Spinal cord (tissue), 10 donors: ENCODE results near the gene PHKG2. TPM values are rescaled to one million over a fixed set of nuclear protein-coding genes. Genes with fewer than 3 reads are reported as not detected.

Source experiments
- DNase-seq, 6 donors: peaks; one replicate each; pipeline versions ENCODE4 v3.0.0 to v3.0.0-alpha.2; 2013 to 2015; ENCODE audit warnings: low spot score in 6 of 6, low read depth in 4 of 6
- H3K27ac ChIP-seq: one replicate; pipeline ENCODE4 v1.5.1; 2013; ENCODE audit warnings: low read depth, low read length, control low read depth
- H3K27me3 ChIP-seq: one replicate; pipeline ENCODE4 v1.6.1; 2013; ENCODE audit warnings: low read length; ENCODE audit not compliant: control insufficient read depth, insufficient read depth
- H3K36me3 ChIP-seq: one replicate; pipeline ENCODE4 v1.6.1; 2013; ENCODE audit warnings: low read length; ENCODE audit not compliant: control insufficient read depth, insufficient read depth
- H3K4me1 ChIP-seq: one replicate; pipeline ENCODE4 v1.6.1; 2013; ENCODE audit warnings: low read length; ENCODE audit not compliant: control insufficient read depth, insufficient read depth
- H3K4me3 ChIP-seq: one replicate; pipeline ENCODE4 v1.5.1; 2013; ENCODE audit warnings: low read depth, low read length, control low read depth
- H3K9me3 ChIP-seq: one replicate; pipeline ENCODE4 v1.6.1; 2013; ENCODE audit warnings: low read length; ENCODE audit not compliant: control insufficient read depth, insufficient read depth
- WGBS: methylation state at CpG from one replicate; pipeline ENCODE4 v1.1.5; 2013; ENCODE audit warnings: missing lambda C conversion rate; ENCODE audit not compliant: insufficient coverage; 5-methylcytosine and 5-hydroxymethylcytosine counted together
- polyA plus RNA-seq, 2 donors: library from polyadenylated mRNA; unstranded; fragments of 120-200 nt; gene quantifications; one replicate each; pipeline ENCODE4 v1.2.1, GENCODE V29; 2013; ENCODE audit not compliant: insufficient read length in 2 of 2
- total RNA-seq, 2 donors: library from RNA; depleted of rRNA in 1 of 2; stranded (reverse); fragments of 120-200 nt in 1 of 2; fragments of >200 nt in 1 of 2; gene quantifications; one replicate each; pipeline versions ENCODE4 v1.2.3 to v1.2.4, GENCODE V29; 2013 to 2014
- donor health status: healthy.

PHKG2 gene
- total and polyA plus RNA-seq, 4 donors = 16.2 to 53.9 (median 32.8) TPM

DNA sequence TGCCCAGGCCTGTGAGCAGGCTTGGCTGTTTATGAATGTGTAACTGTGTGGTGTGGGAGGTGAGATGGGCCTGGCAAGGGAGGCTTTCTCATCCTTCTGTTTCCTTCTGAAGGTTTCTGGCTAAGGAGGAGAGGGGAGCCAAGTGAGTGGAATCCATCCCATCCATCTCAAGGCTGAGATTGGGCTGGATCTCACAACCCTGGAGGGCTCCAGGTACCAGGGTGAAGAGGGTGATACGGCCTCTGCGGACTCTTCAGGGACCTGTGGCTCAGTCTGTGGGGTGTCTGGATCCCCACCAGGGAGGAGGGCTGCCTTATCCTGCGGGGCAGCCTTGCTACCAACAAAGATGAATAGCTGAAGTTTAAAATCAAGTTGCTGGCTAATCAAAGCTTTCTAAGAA is 31.8 kb downstream of the PHKG2 start:
- Histone ChIP-seq H3K36me3 (peaks cover 66% of the 10 kb centered on the region), H3K27me3 (no peaks in the 10 kb centered on the region), H3K4me3 (no peak overlapping the region), H3K9me3 (no peaks in the 10 kb centered on the region), H3K4me1 (peaks cover 26% of the 10 kb centered on the region), H3K27ac (no peak overlapping the region)
- DNase-seq = peak in 1 of 6 donors; percentile 1
- 91% methylated on average over 3 of the region's 3 CpGs for WGBS

DNA sequence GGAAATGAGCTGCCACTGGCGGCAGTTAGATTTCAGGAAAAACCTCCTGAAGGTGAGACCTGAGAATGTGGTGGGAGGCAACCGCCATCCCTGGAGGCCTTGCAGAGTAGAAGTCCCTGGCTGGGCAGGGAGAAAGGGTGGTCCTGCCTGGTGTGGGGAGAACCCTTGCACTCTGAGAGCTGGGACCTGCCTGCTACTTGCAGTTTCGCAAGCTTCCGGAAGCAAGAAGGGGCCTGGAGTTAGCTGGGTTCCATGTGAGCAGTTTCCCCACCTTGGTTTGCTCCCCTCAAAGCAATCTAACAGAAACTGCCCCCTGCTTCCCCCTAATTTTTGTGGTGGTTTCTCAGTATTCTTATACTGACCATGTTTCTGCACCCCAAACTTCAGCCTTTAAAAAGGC is 32.3 kb downstream of the PHKG2 start:
- Histone ChIP-seq H3K4me3 (no peak overlapping the region), H3K27me3 (no peaks in the 10 kb centered on the region), H3K9me3 (no peaks in the 10 kb centered on the region), H3K36me3 (peaks cover 69% of the 10 kb centered on the region), H3K27ac (no peak overlapping the region), H3K4me1 (peaks cover 28% of the 10 kb centered on the region)
- no peak for DNase-seq
- 89% methylated on average over 2 of the region's 4 CpGs for WGBS

DNA sequence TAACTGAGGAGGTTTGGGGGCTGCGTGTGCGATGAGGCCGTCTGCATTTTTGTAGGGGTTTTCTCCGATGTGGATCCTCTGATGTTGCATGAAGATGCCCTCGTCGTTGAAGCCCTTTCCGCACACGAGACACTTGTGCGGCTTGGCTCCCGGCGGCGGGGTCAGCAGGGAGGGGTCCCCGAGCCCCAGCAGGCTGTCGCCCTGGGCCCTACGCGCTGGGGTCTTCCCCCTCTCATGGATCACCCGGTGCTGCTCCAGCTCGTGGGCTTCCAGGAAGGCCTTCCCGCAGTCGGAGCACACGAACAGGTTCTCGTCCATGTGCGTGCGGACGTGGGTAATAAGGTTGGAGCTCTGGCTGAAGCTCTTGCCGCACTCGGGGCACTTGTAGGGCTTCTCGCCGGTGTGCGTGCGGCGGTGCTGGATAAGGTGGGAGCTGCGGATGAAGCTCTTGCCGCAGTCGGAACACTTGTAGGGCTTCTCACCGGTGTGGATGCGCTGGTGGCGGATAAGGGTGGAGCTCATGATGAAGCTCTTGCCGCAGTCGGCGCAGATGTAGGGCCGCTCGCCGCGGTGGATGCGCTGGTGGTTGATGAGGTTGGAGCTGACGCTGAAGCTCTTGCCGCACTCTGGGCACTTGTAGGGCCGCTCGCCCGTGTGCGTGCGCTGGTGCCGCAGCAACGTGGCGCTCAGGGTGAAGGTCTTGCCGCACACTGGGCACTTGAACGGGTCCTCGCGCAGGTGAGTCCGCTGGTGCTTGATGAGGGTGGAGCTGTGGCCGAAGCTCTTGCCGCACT is 34.5 kb downstream of the PHKG2 start:
- Histone ChIP-seq H3K4me3 (no peak overlapping the region), H3K27ac (no peak overlapping the region), H3K27me3 (no peaks in the 10 kb centered on the region), H3K36me3 (peaks cover 65% of the 10 kb centered on the region), H3K4me1 (peaks cover 27% of the 10 kb centered on the region), H3K9me3 (no peaks in the 10 kb centered on the region)
- no peak for DNase-seq
- WGBS = 97% methylated on average over 59 of the region's 63 CpGs

DNA sequence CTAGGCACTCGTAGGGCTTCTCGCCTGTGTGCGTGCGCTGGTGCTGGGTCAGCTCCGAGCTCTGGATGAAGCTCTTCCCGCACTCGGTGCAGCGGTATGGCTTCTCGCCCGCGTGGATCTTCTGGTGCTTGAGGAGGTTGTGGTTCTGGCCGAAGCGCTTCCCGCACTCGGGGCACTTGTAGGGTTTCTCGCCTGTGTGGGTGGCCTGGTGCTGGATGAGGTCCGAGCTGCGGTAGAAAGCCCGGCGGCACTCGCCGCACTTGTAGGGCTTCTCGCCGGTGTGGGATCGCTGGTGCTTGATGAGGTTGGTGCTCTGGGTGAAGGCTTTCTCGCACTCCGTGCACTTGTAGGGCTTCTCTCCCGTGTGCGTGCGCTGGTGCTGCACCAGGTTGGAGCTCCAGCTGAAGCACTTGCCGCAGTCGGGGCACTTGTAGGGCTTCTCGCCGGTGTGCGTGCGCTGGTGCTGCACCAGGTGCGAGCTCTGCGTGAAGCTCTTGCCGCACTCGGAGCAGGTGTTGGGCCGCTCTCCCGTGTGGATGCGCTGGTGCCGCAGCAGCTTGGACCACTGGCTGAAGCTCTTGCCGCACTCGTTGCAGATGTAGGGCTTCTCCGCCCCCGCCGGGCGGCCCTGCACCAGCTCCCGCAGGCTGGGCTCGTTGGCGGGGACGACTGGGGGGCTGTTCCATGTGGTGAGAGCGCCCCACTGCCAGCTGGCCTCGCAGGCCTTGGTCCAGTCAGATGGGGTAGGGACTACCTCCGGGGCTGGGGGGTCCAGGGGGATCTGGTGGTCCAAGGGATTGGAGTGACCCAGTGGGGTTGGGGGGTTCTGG is 35.3 kb downstream of the PHKG2 start:
- H3K27ac ChIP-seq = no peak overlapping the region
- peaks cover 57% of the 10 kb centered on the region for H3K36me3 ChIP-seq
- no peak overlapping the region for H3K4me3 ChIP-seq
- DNase-seq = peak in 1 of 6 donors; percentile 1
- 94% methylated on average over 54 of the region's 57 CpGs for WGBS
- no peaks in the 10 kb centered on the region for H3K27me3 ChIP-seq
- no peaks in the 10 kb centered on the region for H3K9me3 ChIP-seq
- peaks cover 28% of the 10 kb centered on the region for H3K4me1 ChIP-seq

DNA sequence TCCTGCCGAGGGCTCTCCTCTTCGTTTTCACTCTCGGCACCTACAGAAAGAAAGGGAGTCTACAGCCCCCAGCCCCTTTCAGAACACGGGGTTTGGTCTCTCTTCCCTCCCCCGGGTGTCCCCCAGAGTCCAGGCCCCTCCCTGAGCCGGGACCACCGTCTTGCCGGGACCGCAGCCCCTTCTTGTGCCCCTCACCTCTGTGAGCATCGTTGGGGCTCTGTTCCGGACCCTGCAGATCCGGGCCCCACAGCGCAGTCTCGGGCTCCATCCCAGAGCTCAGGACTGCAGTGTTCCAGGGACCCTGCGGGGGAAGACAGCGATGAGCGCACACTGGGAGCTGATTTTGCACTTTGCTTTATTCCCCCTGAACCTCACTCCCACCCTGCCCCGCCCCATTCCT is 36.0 kb downstream of the PHKG2 start:
- peaks cover 51% of the 10 kb centered on the region for H3K36me3 ChIP-seq
- 89% methylated on average over 18 of the region's 18 CpGs for WGBS

DNA sequence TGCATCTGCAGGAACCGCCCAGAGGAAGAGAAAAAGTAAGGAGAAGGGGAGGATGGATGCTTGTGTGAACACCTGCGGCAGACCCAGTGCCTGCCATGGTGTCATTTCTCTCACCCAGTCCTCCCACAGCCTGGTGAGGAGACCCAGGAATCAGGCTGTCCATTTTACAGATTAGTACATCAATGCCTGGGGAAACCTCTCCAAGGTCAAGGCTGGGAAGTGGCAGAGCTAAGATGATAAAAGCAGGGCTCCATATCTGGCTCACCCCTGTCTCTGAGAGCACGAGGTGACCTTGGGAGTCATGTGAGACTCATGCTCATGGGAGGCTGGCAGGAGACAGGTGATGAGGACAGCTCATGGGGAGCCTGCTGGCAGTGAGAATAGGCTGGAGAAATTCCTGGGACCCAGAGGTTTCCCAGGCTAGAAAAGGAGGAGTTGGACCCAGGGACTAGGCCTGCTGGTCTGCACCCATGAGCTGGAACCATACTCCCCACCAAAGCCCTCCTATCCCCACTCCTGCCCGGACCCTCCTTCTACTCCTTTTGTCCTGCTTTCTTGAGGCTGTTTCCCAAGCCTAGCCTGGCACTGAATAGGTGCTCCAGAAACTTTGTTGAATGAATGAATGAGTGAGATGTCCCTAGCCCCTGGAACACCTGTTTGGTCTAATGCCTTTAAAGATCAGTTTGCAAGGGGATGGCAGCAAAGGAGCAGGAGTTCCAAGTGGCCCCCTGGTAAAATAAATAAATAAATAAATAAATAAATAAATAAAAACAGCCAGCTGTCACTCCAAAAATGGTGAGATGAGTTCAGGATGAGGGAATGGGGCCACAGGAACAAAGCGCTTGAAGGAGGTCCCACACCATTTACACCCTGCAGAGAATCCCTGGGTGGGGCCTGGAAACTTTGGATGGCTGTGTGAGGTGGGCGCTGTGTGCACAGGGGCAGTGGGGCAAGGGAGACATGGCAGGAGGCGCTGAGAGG is 37.2 kb downstream of the PHKG2 start:
- H3K36me3 ChIP-seq = peaks cover 43% of the 10 kb centered on the region
- DNase-seq = no peak
- H3K4me1 ChIP-seq = peaks cover 28% of the 10 kb centered on the region
- no peaks in the 10 kb centered on the region for H3K9me3 ChIP-seq
- H3K4me3 ChIP-seq = peak overlapping the region; percentile 97
- WGBS = 94% methylated on average over 4 of the region's 7 CpGs
- H3K27me3 ChIP-seq = no peaks in the 10 kb centered on the region
- peak overlapping the region; percentile 76 for H3K27ac ChIP-seq

More for the DNA sequence above, 36.0 kb downstream of the PHKG2 start:
- H3K9me3 ChIP-seq = no peaks in the 10 kb centered on the region
- H3K27me3 ChIP-seq = no peaks in the 10 kb centered on the region
- peaks cover 28% of the 10 kb centered on the region for H3K4me1 ChIP-seq
- DNase-seq = no peak
- no peak overlapping the region for H3K27ac ChIP-seq
- no peak overlapping the region for H3K4me3 ChIP-seq

DNA sequence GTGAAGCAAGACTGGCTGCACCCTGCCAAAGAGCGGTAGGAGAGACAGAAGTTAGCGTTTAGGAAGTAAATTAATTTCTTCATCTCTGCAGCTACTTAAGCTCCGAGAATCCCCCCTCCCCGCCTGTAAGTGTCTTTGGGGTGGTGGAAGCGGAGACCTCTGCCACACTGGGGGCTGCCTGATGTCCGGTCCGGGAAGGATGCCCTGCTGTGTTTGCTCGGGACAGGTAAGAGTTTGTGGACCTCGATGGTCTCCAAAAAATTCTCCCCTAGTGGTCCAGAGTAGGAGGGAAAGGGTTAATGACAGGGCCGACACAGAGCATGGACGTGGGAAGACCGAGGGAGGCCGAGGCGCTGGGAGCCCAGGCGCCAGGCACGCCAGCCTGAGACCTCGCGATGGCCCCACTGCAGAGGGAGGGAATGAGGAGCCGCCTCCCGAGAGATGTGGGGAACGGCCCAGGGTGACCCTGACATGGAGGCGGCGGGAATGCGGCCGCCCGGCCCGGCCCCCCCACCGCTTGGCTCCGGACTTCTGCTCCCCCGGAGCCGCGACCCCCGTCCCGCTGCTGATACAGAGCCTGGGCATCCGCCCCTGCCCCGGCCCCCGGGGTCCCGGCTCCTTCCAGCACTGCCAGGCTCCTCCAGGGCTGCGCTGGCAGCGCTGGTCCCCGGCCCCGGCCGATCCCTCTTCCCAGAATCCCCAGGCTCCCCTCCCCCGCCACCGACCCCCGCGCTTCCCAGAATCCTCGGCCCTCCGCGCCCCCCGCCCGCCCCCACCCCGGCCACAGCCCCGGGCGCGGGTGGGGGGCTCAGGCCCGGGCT is 38.1 kb downstream of the PHKG2 start:
- peak in 3 of 6 donors; percentile 17 to 78 (median 61) for DNase-seq
- Histone ChIP-seq H3K36me3 (peaks cover 40% of the 10 kb centered on the region), H3K4me1 (peaks cover 28% of the 10 kb centered on the region), H3K27me3 (no peaks in the 10 kb centered on the region), H3K4me3 (peak overlapping the region; percentile 97), H3K27ac (peak overlapping the region; percentile 93), H3K9me3 (no peaks in the 10 kb centered on the region)
- WGBS = 0% methylated on average over 37 of the region's 57 CpGs

DNA sequence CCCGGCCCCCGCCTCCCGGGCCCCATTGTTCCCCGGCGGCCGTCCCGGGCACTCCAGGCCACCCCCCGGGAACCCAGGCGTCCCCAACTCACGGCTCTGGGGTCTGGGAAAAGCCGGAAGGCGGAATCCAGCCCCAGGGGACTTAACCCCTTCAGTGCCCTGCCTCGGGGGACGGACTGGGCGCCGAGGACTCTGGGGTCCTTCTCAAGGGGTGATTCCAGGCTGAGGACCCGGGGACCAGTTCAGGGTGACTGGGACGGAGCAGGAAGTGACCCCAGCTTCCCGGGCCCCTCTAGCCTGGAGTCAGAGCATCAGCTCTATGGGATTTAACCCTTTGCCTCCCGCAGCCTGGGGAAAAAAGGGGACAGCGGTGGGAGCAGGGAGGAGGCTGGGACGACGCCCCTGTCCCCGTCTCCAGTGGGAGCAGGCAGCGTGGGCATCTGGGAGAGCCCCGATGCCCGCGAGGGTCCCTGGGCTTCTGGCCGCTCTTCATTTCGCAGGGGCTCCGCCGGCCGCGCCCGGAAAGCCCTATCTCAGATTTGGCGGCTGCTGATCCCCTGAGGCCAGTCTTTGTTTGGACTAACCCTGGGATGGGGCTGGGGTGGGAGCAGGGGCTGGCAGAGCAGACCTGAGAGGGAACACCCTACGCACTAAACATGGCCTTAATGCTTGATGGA is 38.8 kb downstream of the PHKG2 start, which contains the start of gene ZNF629:
Gene ZNF629, minus strand, starts transcription at position 270 of the 677 bp plus-strand sequence. CDS start 2,723 bp downstream, outside the sequence.
- H3K4me1 ChIP-seq = peaks cover 28% of the 10 kb centered on the region
- peak within 1 kb of the TSS; percentile 97 for H3K4me3 ChIP-seq
- H3K36me3 ChIP-seq = peaks cover 32% of the 10 kb centered on the region
- 0% methylated on average over 36 of the region's 37 CpGs for WGBS
- DNase-seq = peak; percentile 78 to 97 (median 86)
- no peaks in the 10 kb centered on the region for H3K9me3 ChIP-seq
- no peaks in the 10 kb centered on the region for H3K27me3 ChIP-seq
- peak within 1 kb of the TSS; percentile 93 for H3K27ac ChIP-seq
